GM12873 (cell line): Measurements from ENCODE around the gene STRN.

Source experiments
- TF ChIP-seq, protein P1 (sequence below): IDR thresholded peaks from 2 replicates; pipeline ENCODE4 v1.5.1; 2012; ENCODE audit warnings: low read depth, mild to moderate bottlenecking, moderate library complexity, low read length, control low read depth; ENCODE audit not compliant: insufficient read depth; ENCODE audit errors: missing control alignments

STRN gene

DNA sequence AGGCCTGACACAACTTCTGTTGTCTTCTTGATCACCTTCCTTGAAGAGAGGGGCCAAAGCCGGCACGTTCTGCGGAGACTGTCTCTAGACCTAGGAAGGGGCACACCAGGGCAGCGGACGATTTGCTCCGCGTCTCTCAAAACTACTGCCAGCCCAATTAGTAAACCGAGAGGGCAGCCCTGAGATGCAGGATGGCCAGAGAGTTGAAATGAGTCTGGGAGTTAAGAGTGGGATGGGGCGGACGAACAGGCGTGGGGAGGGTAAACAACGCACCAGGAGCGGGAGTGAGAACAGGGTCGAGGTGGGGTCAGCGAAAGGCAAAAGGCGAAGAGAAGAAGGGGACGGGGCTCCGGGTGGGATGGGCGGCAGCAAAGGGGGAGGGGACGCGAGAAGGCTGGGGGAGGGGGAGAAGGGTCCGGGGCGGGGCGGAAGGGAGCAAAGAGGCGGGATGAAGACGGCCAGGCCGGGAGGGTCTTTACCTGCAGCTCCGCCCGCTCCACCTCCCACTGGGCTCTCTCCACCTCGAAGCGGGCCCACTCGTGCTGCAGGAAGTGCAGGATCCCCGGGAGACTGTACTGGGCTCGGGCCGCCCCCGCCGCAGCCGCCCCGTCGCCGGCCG, 476 bp downstream of the STRN start:
- TF ChIP-seq, protein P1, sequence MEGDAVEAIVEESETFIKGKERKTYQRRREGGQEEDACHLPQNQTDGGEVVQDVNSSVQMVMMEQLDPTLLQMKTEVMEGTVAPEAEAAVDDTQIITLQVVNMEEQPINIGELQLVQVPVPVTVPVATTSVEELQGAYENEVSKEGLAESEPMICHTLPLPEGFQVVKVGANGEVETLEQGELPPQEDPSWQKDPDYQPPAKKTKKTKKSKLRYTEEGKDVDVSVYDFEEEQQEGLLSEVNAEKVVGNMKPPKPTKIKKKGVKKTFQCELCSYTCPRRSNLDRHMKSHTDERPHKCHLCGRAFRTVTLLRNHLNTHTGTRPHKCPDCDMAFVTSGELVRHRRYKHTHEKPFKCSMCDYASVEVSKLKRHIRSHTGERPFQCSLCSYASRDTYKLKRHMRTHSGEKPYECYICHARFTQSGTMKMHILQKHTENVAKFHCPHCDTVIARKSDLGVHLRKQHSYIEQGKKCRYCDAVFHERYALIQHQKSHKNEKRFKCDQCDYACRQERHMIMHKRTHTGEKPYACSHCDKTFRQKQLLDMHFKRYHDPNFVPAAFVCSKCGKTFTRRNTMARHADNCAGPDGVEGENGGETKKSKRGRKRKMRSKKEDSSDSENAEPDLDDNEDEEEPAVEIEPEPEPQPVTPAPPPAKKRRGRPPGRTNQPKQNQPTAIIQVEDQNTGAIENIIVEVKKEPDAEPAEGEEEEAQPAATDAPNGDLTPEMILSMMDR = no peak

DNA sequence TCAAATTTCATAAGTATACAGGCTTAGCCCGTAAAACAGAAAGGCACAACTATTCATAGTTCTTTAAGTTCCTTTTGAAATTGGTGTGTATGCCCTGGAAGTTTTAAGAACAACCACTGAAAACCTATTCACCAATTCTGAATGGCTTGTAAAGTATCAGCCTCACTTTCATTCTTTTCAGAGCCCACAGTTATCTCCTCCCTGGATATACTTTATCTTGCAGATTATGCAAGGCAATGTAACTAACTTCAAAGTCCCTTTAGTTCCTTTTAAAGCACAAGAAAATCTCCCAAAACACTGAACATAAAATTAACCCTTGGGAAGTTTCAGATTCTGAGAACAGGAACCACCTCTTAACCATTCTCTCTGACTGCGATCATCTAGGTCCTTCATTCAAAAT, 1.1 kb downstream of the STRN start:
- TF ChIP-seq, protein P1 = no peak

DNA sequence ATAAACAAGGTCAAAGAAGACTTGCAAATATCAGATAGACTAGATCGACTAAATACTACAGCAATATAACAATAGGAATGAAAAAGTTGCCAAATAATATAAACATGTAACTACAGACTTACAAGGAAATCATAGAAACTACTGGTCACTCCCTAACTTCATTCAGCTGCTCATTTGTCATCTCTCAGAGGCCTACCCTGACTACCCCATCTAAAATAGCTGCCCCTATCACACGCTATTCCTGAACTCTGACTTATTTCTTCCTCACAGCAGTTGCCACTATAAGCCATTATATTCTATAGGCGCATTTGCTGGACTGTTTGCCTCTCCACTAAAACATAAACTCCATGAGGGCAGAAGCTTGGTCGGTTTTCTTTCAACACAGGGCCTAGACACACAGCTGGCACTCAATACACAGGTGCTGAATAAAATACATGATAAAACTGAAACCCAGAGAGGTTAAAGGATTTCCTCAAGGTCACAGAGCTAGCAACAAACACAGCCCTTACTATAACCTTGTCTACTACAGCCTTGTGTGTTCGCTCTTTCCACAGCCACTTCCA, 1.8 kb downstream of the STRN start:
- TF ChIP-seq, protein P1 = no peak

DNA sequence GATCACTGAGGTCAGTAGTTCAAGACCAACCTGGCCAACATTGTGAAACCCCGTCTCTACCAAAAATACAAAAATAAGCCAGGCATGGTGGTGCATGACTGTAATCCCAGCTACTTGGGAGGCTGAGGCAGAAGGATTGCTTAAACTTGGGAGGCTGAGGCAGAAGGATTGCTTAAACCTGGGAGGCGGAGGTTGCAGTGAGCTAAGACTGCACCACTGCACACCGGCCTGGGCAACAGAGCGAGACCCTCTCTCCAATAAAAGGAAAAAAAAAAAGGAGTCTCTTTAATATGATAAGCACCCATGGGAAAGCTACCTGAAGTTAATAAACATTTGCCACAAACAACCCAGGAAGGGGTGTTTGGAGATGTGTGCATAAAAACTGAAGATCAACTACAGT, 2.6 kb downstream of the STRN start:
- TF ChIP-seq, protein P1 = no peak

DNA sequence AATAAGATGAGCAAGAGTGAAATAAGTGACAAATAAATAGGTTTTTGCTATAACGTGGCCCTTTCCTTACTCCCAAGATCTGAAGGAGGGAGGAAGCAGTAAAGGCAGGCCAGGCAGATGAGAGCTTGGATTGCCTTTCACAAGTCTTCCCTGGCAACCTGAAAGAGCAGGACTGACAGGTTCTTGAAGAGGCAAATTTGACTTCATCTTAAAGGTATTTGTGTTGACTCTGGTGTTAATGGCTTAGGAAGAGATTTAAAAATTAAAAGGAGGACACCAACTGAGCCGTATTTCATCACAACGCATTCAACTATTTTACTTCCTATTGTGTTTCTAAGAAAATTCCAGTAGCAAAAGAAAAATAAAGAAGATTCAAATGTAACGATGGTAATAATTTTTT, 3.2 kb downstream of the STRN start:
- TF ChIP-seq, protein P1 = no peak

GRCh38 chr2:36960773-36961172, 5.6 kb downstream of the STRN start:
- TF ChIP-seq, protein P1 = no peak

DNA sequence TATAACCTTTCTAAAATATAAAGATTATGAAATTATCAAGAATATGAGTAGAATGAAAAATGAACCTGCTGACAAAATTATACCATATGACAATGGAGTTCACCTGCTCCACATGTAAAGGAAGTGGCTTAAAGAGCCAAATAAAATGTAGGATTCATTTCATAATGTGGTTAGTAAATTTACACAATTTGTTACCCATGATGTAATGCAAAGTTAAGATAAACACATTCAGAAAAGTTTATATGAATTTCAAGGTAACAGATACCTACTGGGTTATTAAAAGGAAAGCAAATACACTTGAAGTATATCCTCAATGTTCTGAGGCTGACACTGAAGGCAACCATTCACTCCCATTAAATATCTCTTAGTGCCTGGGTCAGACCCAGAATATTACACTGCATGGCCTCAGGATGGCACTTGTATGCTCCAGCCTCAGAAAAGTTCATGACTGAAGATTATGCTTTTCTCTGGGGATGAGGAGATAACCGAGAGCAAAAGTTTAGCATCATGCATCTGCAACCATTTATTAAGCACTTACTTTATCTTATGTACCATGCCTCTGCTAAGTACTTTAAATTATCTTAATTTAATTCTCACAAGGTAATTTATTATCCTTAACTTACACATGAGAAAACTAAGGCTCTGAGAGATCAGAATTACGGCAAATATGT, 6.2 kb downstream of the STRN start:
- TF ChIP-seq, protein P1 = no peak
